H9 (cell line): ENCODE data around the gene METTL8. TPM values are rescaled to one million over a fixed set of nuclear protein-coding genes. Genes with fewer than 3 reads are reported as not detected.

Experiments
- DNase-seq: peaks from one replicate; pipeline ENCODE4 v3.0.0-alpha.2; 2017
- H2AFZ ChIP-seq: one replicate; pipeline ENCODE4 v1.6.1; 2013; ENCODE audit warnings: mild to moderate bottlenecking, low read length, control low read depth, moderate library complexity
- H2AK5ac ChIP-seq: 2 replicates; pipeline ENCODE4 v1.6.1; 2013; ENCODE audit warnings: low read length, control low read depth, mixed read lengths; ENCODE audit not compliant: insufficient read length
- H2BK120ac ChIP-seq: one replicate; pipeline ENCODE4 v1.6.1; 2013; ENCODE audit warnings: low read depth, mild to moderate bottlenecking, low read length, control low read depth, inconsistent platforms; ENCODE audit not compliant: poor library complexity, severe bottlenecking
- H2BK12ac ChIP-seq: 2 replicates; pipeline ENCODE4 v1.6.1; 2013; ENCODE audit warnings: low read length, control low read depth, mixed read lengths, low read depth; ENCODE audit not compliant: insufficient read length
- H2BK15ac ChIP-seq: 2 replicates; pipeline ENCODE4 v1.6.1; 2013; ENCODE audit warnings: low read depth, low read length, control low read depth
- H2BK20ac ChIP-seq: one replicate; pipeline ENCODE4 v1.6.1; 2013; ENCODE audit warnings: low read depth, mild to moderate bottlenecking, low read length, control low read depth, inconsistent platforms; ENCODE audit not compliant: poor library complexity, severe bottlenecking
- H2BK5ac ChIP-seq: 2 replicates; pipeline ENCODE4 v1.6.1; 2013; ENCODE audit warnings: low read length, control low read depth, mixed read lengths; ENCODE audit not compliant: insufficient read length
- H3K14ac ChIP-seq: 2 replicates; pipeline ENCODE4 v1.6.1; 2013; ENCODE audit warnings: low read length, control low read depth; ENCODE audit not compliant: insufficient read depth
- H3K18ac ChIP-seq: 2 replicates; pipeline ENCODE4 v1.6.1; 2013; ENCODE audit warnings: low read depth, mild to moderate bottlenecking, mixed read lengths, low read length, control low read depth; ENCODE audit not compliant: insufficient read length
- H3K23ac ChIP-seq: 2 replicates; pipeline ENCODE4 v1.6.1; 2013; ENCODE audit warnings: low read length, control low read depth, mixed read lengths, low read depth; ENCODE audit not compliant: insufficient read length
- H3K23me2 ChIP-seq: 2 replicates; pipeline ENCODE4 v1.6.1; 2013; ENCODE audit warnings: low read depth, mild to moderate bottlenecking, mixed read lengths, low read length, control low read depth; ENCODE audit not compliant: insufficient read length, poor library complexity, severe bottlenecking
- H3K27ac ChIP-seq: 2 replicates; pipeline ENCODE4 v1.5.1; 2013; ENCODE audit warnings: low read length, control low read depth, mixed read lengths, low read depth; ENCODE audit not compliant: insufficient read length
- H3K27me3 ChIP-seq: 2 replicates; pipeline ENCODE4 v1.6.1; 2013; ENCODE audit warnings: low read length, control low read depth, inconsistent platforms; ENCODE audit not compliant: insufficient read depth
- H3K4ac ChIP-seq: 2 replicates; pipeline ENCODE4 v1.6.1; 2013; ENCODE audit warnings: low read depth, mild to moderate bottlenecking, control low read depth, inconsistent platforms, low read length, moderate library complexity
- H3K4me1 ChIP-seq: 2 replicates; pipeline ENCODE4 v1.6.1; 2013; ENCODE audit warnings: low read length, control low read depth, inconsistent platforms; ENCODE audit not compliant: insufficient read depth
- H3K4me2 ChIP-seq: 2 replicates; pipeline ENCODE4 v1.6.1; 2013; ENCODE audit warnings: low read length, control low read depth, mixed read lengths; ENCODE audit not compliant: insufficient read length, insufficient read depth
- H3K56ac ChIP-seq: 2 replicates; pipeline ENCODE4 v1.6.1; 2013; ENCODE audit warnings: low read depth, mild to moderate bottlenecking, mixed read lengths, low read length, control low read depth; ENCODE audit not compliant: insufficient read length
- H3K79me1 ChIP-seq: 2 replicates; pipeline ENCODE4 v1.6.1; 2013; ENCODE audit warnings: low read depth, mild to moderate bottlenecking, moderate library complexity, low read length, control low read depth, inconsistent platforms; ENCODE audit not compliant: insufficient read depth, poor library complexity, severe bottlenecking
- H3K79me2 ChIP-seq: 2 replicates; pipeline ENCODE4 v1.6.1; 2013; ENCODE audit warnings: low read length, control low read depth, inconsistent platforms; ENCODE audit not compliant: insufficient read depth
- H3K9ac ChIP-seq: 2 replicates; pipeline ENCODE4 v1.6.1; 2013; ENCODE audit warnings: low read length, control low read depth, mixed read lengths; ENCODE audit not compliant: insufficient read length; ENCODE audit errors: extremely low read depth
- H3K9me3 ChIP-seq: one replicate; pipeline ENCODE4 v1.6.1; 2013; ENCODE audit warnings: low read depth, low read length, inconsistent platforms; ENCODE audit not compliant: control insufficient read depth
- H3T11ph ChIP-seq: one replicate; pipeline ENCODE4 v1.6.1; 2013; ENCODE audit warnings: mild to moderate bottlenecking, low read length, control low read depth, inconsistent platforms
- H4K20me1 ChIP-seq: one replicate; pipeline ENCODE4 v1.6.1; 2013; ENCODE audit not compliant: control insufficient read depth, insufficient read length, insufficient read depth
- H4K5ac ChIP-seq: 2 replicates; pipeline ENCODE4 v1.6.1; 2013; ENCODE audit warnings: low read depth, mild to moderate bottlenecking, mixed read lengths, low read length, control low read depth; ENCODE audit not compliant: insufficient read length
- H4K8ac ChIP-seq: replicated peaks from 2 replicates; pipeline ENCODE4 v1.6.1; 2013; ENCODE audit warnings: low read length, control low read depth, mixed read lengths, low read depth; ENCODE audit not compliant: insufficient read length
- H4K91ac ChIP-seq: 2 replicates; pipeline ENCODE4 v1.6.1; 2013; ENCODE audit warnings: low read depth, mild to moderate bottlenecking, moderate library complexity, mixed read lengths, low read length, control low read depth; ENCODE audit not compliant: insufficient read length
- H3K27ac Mint-ChIP-seq, 3 experiments: 2 replicates in 2 of 3; 3 replicates in 1 of 3; pipeline ENCODE4 v1.8.0; 2020 to 2021; ENCODE audit warnings: mixed read lengths in 3 of 3, mild to moderate bottlenecking in 1 of 3, moderate library complexity in 1 of 3
- H3K27me3 Mint-ChIP-seq: 2 replicates; pipeline ENCODE4 v1.8.0; 2021; ENCODE audit warnings: low read depth, mild to moderate bottlenecking, moderate library complexity, mixed read lengths
- H3K36me3 Mint-ChIP-seq, 3 experiments: 2 replicates in 2 of 3; 3 replicates in 1 of 3; pipeline ENCODE4 v1.8.0; 2020 to 2021; ENCODE audit warnings: low read depth in 3 of 3, mixed read lengths in 3 of 3; ENCODE audit not compliant: insufficient read depth in 1 of 3
- H3K4me1 Mint-ChIP-seq, 2 experiments: 2 replicates each; pipeline ENCODE4 v1.8.0; 2020; ENCODE audit warnings: mixed read lengths in 2 of 2
- H3K4me3 Mint-ChIP-seq, 2 experiments: 2 replicates in 1 of 2; 3 replicates in 1 of 2; pipeline ENCODE4 v1.8.0; 2020 to 2021; ENCODE audit warnings: mild to moderate bottlenecking in 2 of 2, mixed read lengths in 2 of 2, moderate library complexity in 1 of 2
- H3K9me3 Mint-ChIP-seq, 2 experiments: 2 replicates in 1 of 2; 3 replicates in 1 of 2; pipeline ENCODE4 v1.8.0; 2020; ENCODE audit warnings: mild to moderate bottlenecking in 2 of 2, mixed read lengths in 2 of 2, moderate library complexity in 1 of 2
- WGBS: extraction: QIAGEN DNeasy Blood & Tissue Kit; methylation state at CpG from one replicate; pipeline ENCODE4 v1.1.7; 2013; ENCODE audit warnings: missing lambda C conversion rate, low lambda C conversion rate, mixed read lengths; ENCODE audit not compliant: insufficient read length; ENCODE audit errors: extremely low coverage; 5-methylcytosine and 5-hydroxymethylcytosine counted together
- total RNA-seq: library from RNA; stranded (reverse); gene quantifications from 2 replicates; pipeline ENCODE4 v1.2.1, GENCODE V29; 2021
- TF ChIP-seq, protein P1 (sequence below): fragments of 200-600 bp; sonication (generic); conservative IDR thresholded peaks from 3 replicates; pipeline ENCODE4 v1.8.0; 2021; ENCODE audit warnings: antibody characterized with exemption, mild to moderate bottlenecking

Gene METTL8
- total RNA-seq, 1 experiment from 2014 or later, result 40.9 TPM

- Histone ChIP-seq H2AFZ (no peak overlapping the region), H2BK15ac (no peak overlapping the region), H3K9me3 (no peaks in the 10 kb centered on the region), H2BK20ac (no peak overlapping the region), H3K14ac (no peak overlapping the region), H3K23me2 (no peaks in the 10 kb centered on the region), H4K5ac (no peak overlapping the region), H3K23ac (no peak overlapping the region), H3K4me2 (no peak overlapping the region), H3K4ac (no peak overlapping the region), H2BK120ac (no peak overlapping the region), H4K91ac (peak overlapping the region; percentile 25), H3K9ac (peak overlapping the region; percentile 10), H3K56ac (peak overlapping the region; percentile 52), H3K79me2 (no peaks in the 10 kb centered on the region), H3K4me1 (peaks cover 19% of the 10 kb centered on the region), H3K18ac (no peak overlapping the region), H2AK5ac (peak overlapping the region; percentile 76), H3T11ph (no peak overlapping the region), H4K8ac (no peak overlapping the region), H2BK5ac (peak overlapping the region; percentile 56), H3K27me3 (no peaks in the 10 kb centered on the region), H3K27ac (peak overlapping the region; percentile 99), H2BK12ac (peak overlapping the region; percentile 91), H4K20me1 (no peaks in the 10 kb centered on the region), H3K79me1 (no peaks in the 10 kb centered on the region)
- Mint-ChIP-seq H3K27me3 (no peaks in the 10 kb centered on the region), H3K27ac (peak overlapping the region; percentile 98 to 100 (median 100)), H3K4me3 (peak overlapping the region in 1 of 2 experiments; percentile 47; a peak in 3 of 5 replicates), H3K4me1 (peaks cover 75 to 77% of the 10 kb centered on the region in 2 experiments), H3K36me3 (peaks cover 11 to 22% (median 19%) of the 10 kb centered on the region in 3 experiments), H3K9me3 (peaks cover 11 to 14% of the 10 kb centered on the region in 2 experiments)
- TF ChIP-seq, protein P1, sequence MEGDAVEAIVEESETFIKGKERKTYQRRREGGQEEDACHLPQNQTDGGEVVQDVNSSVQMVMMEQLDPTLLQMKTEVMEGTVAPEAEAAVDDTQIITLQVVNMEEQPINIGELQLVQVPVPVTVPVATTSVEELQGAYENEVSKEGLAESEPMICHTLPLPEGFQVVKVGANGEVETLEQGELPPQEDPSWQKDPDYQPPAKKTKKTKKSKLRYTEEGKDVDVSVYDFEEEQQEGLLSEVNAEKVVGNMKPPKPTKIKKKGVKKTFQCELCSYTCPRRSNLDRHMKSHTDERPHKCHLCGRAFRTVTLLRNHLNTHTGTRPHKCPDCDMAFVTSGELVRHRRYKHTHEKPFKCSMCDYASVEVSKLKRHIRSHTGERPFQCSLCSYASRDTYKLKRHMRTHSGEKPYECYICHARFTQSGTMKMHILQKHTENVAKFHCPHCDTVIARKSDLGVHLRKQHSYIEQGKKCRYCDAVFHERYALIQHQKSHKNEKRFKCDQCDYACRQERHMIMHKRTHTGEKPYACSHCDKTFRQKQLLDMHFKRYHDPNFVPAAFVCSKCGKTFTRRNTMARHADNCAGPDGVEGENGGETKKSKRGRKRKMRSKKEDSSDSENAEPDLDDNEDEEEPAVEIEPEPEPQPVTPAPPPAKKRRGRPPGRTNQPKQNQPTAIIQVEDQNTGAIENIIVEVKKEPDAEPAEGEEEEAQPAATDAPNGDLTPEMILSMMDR, result no peak
- no peak for DNase-seq
- WGBS, result no CpG with 5 or more reads among the region's 4 CpGs
Observed at GRCh38 chr2:171317492-171318125, 116.2 kb downstream of the METTL8 start.
